ENCODE data around the gene LTBP3.
"Not testable (repeated sequence)": the region's sequence is repeated elsewhere in the genome, so short reads cannot be mapped to it uniquely, and the experiment has no call there.

Gene LTBP3

DNA sequence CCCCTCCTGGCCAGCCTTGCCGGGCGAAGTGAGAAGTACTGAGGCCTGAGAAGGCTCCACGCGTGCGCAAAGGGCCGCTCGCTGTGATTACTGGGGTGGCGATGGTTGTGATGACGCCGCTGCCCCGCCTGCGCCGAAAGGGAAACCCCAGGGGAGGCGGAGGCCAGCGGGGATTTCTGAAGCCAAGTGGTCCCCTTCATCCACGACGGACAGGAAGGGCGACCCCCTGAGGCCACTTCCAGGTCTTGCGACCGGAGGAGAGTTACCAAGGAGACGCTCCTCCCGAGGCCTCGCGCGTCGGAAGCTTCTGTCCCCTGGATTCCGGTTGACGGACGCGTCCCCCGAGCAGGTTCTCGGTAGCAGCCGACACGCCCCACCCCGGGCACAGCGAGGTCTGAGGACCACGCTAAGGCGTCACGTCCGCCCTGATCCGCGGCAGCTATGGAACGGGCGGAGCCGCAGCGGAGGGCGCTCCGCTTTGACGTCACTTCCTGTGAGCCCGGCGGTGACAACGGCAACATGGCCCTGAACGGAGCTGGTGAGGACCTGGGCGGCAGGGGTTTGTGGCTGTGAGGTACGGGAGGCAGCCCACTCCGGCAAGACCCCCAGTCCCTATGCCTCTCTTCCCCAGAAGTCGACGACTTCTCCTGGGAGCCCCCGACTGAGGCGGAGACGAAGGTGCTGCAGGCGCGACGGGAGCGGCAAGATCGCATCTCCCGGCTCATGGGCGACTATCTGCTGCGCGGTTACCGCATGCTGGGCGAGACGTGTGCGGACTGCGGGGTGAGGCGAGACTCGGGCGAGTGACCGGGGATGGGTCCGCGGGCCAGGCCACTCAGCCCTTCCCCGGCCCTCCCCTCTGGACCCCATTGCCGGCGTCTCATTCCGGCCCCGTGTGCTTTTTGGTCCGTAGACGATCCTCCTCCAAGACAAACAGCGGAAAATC is 12.1 kb upstream of the LTBP3 start, which contains the start of gene ZNRD2:
TSS of gene ZNRD2 (plus strand) at position 505 of the 946 bp plus-strand sequence. CDS start at position 520, 15 bp downstream.
- DNase-seq: peak; percentile 100

DNA sequence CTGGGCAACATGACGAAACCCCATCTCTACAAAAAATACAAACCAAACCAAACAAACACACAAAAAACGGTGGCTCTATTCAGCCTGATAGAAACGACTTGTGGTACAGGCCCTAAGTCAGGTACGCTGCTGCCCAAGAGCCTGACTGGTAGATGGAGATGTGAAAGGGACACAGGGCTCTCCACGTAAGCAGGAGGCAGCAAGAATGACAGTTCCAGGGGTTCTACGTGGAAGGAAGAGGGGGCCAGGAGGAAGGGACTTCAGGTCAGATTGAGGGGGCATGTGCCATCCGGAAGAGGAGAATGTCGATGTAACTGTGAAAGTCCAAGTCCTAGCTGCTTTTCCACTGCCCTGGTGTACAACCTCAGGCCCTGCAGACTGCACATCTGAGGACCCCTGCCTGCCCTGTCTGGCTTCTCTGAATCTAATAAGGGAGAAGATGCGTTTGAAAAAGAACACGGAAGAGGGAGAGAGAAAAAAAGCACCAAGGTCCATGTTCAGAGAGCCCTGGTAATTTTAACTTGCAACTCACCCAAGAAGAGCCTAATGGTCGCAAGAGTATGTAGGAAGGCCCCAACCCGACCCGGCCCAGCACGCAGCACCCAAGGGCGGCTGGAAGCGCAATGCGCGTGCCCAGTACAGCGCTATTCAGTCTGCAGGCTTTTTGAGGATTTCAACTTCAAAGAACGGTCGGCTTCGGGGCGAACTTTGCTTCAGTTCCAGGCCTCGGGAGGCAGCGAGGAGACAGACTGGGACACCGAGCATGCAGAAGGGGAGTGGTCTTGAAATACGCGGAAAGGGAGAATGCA is 11.2 kb upstream of the LTBP3 start:
- DNase-seq: no peak

DNA sequence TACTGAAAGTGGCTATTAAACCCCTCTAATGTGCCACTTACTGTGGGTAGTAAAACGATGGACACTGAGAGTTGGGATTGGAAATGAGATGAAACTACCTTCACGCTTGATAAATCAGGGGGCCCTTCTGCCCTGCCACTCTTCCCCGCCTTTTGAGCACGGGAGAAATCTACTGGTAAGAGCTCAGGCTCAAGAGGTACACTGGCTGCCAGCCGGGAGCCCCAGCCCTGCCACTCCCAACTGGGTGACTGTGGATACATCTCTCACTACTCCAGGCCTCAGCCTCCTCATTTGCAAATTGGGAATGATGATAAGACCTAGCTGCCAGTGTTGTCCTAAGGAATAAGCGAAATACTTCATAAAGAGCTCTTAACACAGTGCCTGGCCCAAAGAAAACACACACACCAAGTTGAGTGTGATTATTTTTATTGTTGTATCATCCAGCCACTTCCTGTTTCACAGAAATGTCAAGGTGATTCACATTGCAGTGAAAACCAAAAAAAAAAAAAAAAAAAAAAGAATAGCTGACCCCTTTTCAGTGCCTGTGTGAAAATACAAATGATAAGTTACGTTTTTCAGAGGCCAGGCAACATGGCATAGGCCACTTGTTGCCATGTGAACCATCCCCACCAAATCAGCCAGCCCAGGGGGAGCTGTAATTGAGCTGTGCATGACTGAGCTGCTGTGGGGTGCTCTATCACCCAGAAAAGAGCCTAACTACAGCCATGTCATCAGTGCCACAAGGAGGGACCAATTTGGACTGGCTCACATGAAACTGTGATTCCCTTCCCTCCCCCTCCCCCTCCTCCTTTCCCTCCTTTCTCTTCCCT is 7.7 kb upstream of the LTBP3 start:
- no peak for DNase-seq

DNA sequence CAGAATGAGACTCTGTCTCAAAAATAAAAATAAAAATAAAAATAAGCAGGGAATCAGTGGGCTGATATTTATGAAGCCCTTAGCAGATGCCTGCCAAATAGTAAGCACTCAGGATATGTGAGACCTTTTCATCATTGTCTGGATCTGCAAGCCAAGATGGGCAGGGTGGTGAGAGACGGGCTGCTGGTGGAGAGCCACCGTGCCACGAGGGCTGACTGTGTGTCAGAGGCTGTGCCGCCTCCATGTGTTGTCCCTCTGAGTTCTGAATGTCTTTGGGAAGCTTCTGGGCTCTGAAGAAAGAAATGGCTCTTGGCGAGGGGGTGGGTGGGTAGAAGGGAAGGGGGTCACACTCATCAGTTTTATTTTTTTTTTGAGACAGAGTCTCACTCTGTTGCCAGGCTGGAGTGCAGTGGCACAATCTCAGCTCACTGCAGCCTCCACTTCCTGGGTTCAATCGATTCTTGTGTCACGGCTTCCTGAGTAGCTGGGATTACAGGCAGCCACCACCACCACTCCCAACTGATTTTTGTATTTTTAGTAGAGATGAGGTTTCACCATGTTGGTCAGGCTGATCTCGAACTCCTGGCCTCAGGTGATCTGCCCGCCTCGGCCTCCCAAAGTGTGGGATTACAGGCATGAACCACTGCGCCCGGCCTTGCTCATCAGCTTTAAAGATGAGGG is 6.9 kb upstream of the LTBP3 start:
- DNase-seq: not testable (repeated sequence)

DNA sequence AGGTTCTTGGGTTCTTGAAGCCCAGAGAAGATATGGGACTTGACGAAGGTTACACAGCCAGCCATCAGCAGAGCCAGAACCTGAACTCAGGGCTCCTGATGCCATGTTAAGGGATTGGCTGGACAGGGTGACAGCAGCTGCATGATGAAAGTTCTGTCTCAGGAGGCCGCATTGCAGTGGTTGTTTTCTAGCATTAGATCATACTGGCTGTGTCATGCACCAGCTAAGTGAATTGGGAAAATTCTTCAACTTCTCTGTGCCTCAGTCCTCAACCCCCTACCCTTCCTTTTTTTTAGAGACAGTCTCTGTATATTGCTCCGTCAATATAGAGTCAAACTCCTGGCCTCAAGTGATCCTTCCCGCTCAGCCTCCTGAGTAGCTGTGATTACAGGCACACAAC is 5.4 kb upstream of the LTBP3 start:
- no peak for DNase-seq

DNA sequence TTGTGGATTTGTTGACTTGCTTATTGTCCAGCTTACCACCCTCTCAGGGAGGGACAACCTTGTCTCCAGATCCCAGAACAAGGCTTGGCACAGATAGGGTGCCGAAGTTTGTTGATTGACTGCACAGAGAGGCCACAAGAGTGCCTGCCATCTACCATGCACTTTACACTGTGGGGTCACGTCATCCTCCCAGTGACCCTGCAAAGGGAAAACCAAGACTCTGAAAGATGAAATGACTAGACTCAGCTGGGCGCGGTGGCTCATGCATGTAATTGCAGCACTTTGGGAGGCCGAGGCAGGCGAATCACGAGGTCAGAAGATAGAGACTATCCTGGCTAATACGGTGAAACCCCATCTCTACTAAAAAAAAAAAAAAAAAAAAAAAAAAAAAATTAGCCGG is 4.6 kb upstream of the LTBP3 start:
- no peak for DNase-seq

DNA sequence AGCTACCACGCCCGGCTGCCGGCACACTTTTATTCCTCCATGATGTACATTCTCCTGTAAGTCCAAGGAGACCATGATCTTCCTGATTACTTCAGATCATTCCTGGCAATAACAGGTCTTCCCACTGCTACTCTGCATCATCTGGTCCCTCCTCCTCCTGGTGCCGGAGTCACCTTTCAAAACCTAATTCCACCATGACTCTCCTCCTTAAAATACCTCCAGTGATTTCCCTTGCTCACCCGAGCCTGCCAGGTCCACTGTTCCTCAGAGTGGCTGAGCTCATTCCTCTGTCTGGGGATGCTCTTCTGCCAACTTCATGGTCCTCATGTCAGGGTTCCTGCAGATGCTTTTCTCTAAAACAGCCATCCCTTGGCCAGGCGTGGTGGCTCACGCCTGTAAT is 3.9 kb upstream of the LTBP3 start:
- no peak for DNase-seq

DNA sequence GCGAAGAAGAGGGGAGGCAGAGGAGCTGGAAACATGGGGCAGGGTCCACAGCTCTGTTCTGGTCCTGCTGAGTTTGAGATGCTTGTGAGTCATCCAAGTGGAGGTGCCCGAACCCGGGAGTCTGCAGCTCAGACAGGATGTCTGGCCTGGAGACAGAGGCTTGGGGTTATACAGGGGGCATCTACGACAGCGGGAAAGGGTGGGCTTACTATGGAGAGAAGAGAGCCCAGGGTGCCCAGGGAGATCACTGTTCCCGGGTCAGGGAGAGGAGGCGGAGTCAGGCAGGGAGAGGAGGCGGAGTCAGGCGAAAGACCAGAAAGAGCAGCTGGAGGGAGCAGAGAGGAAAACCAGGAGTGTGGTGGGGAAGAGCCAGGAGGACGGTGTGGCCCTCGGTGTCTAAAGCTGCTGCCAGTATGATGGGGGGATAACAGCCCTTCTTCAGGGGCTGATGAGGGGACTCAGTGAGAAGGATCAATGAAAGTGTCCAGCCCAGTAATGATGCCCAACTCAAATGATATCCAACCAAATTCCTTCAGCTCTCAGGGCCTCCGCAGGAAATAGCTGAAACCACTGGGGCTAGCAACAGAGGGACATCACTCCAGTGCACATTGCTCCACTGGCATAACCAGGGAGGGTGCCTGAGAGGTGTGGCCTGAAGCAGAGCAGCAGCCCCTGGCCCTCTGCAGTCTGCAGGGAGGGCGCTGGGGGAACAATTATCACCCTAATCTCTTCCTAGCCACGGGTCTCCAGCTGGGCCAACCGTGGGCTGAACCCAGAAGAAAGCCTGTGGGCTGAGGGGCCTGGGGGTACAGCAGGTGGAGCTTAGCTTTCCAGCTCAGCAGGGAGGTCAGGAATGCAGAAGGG is 2.6 kb upstream of the LTBP3 start:
- DNase-seq: no peak

DNA sequence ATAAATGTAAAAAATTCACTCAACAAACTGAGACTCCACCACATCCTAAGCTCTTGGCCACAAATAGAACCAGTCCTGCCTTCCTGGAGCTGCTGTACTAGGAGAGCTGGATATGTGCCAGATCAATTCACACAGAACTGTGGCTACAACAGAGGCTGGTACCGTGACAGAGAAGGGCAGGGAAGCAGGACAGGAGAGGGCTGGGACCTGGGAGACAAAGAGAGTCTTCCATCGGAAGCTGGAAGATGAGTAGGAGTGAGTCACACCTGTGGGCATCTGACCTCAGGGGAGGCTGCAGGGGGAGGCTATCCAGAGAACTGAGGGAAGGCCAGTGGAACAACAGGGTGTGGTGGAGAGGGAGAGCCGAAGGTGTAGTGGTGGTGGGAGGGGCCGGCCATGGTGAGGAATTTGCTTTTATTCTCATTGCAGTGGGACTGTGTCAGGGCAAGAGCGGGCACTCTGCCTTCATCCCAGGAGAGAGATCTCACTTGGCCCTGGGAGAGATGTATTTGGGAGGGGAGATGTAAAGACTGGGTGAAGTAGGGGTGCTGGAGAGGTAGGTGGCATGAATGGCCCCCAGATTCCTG is 1.9 kb upstream of the LTBP3 start:
- DNase-seq: no peak

DNA sequence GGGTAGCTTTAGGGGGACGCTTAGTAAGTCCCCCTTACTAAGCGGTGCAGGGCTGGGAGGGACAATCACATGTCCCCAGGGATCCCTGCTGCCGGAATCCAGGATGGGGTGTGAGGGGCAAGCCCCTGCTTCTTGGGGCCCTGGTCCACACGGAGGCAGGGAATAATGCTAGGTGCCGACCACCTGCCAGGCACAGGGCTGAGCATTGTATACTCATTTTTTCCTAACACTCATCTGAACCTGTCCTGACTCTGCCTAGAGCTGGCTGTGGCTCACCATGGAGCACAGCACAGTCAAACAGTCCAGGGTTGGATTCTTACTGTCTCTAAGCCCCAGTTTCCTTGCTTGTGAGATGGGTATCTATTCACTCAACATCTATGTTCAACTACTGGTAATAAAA is 1.4 kb upstream of the LTBP3 start:
- DNase-seq: no peak

DNA sequence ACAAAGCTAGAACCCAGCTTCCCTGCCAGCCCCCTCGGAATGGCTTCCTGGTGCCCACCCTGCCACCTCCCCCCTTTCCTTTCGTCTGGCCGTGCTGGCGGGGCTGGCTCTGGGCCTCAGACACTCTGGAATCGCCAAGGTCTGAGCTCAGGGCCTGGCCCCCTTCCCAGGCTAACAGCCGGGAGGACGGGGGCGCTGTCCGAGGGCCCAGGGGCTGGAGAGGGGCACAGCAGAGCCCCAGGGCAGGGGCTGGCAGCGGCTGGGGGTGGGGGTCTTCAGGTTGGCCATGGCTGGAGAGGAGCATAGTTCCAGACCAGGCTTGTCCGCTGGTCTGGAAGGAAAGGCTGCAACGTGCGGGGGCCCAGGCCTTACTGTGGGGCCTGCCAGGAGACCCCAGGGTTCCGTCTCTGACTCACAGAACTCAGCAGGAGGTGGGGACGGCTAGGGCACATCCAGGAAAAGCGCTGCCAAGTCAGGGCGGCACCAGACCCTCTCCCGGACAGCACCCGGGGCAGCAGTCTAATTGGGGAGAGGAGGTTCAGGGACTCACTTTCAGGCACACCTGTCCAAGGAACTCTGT is 861 bp upstream of the LTBP3 start:
- no peak for DNase-seq

DNA sequence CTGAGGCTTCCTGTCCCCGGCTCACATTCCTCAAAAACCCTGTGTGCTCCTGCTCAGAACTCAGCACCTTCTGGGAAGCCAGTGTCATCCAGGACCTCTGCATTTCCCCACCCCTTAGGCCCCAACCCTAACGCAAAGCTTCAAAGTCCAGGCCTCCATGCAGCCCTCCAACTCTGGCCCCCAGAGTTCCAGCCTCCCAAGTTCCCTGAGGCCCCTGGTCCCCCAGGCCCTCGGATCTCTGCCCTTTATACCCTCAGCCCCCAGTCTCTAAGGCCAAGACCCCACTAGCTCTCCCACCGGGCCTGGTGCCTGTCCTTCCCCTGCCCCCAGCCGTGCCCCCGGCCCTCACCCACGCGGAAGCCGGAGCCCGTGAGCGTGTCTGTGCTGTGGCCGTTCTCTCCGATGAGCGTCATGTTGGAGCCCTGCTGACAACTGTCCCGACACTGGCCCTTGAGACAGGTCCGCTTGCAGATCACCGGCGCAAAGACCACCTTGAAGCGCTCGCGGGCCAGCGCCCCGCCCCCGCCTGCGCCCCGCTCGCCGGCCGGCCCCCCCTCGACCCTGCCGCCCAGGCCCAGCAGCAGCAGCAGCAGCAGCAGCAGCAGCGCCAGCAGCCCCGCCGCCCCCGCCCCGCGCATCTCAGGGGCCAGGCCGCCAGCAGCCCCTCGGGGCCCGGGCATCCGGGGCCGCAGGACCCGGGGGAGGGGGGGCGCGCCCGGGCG is 718 bp downstream of the LTBP3 start:
- no peak for DNase-seq

DNA sequence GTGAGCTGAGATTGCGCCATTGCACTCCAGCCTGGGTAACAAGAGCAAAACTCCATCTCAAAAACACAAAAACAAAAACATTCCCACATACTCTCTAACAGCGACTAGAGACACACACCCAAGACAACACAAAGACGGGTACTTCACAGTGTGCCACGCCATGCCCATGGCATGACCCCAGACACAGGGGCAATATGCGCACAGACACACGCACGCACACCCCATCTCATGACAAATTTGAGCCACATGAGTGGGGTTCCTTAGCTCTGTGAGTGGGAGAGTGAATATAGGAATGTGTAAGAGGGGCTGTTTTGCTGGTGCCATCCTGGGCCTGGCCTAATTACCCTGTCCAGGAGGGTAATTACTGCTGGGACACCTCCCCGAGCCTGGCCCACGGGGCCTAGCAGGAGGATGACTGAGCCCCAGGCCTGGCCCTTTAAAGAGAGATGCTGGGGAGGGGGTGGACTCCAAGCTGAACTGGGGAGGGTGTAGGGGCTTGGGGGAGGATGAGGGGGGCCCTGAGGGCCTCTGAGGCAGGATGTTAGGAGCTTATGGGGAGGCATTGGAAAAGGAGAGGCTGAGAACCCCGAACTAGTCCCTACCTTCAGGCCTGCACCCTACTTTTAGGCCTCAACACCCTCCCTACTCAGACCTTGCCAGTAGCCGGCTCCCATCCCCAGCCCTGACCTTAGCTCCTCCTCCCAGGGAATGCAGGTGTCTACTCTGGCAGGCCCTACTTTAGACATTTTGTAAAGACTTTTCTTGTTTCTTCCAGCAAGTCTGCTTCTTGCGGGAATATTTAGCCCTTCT is 1.5 kb downstream of the LTBP3 start:
- no peak for DNase-seq

DNA sequence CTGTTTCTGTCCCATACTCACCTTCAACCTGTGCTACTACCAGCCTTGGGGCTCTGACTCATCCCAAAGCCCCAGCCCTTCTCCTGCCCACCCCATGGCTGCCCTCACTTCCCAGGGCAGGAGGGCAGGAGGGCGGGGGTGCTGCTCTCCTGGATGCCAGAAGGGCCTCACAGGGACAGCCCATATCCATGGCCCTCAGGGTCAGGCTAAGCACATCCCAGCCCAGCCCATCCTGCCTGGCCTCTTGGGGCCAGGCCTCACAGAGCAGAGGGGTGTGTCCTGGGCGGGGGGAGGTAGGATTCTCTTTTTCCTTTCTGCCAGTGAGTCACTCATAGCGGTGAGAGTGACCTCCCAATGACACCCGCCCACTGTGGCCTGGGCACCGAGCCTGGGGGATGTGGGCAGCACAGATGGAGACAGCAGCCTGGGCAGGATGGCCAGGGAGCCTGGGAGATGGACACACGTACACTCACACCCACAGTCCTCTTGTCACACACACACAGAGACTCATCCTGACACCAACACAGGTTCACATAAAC is 2.4 kb downstream of the LTBP3 start:
- DNase-seq: no peak

DNA sequence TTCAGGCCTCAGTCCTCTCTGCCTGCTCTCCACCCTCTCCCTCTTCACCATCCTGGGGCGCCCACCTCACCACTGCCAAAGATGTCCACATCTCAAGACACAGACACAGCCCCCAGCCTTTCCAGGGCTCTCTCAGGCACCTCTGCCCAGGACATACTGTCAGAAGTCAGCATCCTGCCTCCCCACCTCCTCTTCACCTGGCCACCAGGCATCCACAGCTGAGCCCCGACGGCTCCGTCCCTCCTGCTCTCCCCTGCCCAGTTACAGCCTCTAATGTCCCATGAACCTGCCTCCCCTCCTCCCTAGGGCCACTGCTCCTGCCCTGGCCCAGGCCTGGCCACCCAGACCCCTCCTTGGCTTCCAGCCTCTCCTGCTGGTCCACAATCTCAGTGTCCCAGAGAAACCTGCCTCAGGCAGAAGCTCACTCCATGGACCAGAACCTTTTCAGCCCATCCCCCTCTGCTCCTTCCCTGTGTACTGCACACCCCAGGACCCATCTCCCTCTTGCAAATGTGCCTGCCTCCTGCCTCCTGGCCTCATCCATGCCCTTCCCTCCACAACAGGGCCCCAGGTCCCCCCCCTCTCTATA is 3.2 kb downstream of the LTBP3 start:
- DNase-seq: no peak

DNA sequence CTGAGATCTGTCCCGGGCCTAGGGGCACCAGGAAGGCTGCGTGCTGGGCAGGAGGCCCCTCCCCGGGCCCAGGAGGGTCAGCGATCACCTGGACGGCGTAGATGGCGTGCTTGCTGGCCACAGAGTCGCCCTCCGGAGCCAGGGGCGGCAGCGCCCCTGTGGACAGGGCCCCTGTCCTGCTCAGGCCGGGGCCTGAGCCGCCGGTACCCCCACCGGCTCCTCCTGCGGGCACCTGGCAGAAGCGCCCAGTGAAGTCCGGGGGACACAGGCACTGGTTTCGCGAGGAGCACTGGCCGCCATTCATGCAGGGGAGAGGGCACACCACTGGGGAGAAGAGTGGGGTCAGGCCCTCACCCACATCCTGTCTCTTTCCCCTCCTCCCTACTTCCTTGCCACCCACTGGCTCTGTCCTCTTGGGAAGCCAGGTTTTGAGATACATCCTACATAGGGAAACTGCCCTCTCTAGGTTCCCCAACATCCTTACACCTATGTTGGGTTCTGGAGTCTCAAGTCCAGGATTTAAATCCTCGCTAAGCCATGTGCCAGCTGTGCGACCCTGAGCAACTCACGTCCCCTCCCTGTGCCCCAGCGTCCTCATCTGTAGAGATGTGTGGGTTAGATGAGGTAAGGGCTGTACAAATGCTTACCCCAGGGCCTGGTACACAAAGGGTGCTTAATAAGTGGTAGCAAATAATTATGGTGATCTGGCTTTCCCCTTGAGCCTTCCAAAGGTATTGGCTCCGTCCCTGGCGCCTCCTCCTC is 3.9 kb downstream of the LTBP3 start:
- no peak for DNase-seq

DNA sequence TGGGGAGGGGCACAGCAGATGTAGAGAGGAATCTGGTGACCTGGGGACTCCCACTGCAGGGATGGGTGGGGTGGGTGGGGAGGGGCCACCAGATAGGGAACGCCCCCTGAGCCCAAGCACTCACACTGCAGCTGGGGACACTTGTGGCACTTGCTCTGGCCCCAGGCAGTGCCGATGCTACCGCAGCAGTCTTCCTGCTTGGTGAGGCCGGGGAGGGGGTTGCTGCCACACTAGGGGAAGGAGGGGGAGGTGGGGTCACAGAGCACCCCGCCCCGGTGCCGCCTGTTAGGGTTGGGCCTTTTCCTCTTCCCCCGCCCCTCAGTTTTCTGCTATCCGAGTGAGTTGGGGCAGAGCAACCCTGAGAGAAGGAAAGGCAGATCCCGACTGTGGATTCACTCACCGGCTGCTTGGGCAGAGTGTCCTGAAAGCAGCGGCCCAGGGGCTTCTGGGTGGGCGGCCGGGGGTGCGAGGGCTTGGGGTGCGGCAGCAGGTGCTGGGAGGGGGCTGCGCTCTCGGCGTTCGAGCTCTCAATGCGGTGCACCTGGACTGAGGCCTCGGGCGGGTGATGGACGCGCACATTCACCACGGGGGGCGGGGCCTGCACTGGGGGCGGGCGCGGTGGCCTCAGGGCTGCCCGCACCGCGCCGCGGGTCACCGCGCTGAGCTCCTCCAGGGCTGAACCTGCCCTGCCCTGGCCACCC is 4.7 kb downstream of the LTBP3 start:
- DNase-seq: no peak
